ENCODE results near the gene TNIP2.

DNA sequence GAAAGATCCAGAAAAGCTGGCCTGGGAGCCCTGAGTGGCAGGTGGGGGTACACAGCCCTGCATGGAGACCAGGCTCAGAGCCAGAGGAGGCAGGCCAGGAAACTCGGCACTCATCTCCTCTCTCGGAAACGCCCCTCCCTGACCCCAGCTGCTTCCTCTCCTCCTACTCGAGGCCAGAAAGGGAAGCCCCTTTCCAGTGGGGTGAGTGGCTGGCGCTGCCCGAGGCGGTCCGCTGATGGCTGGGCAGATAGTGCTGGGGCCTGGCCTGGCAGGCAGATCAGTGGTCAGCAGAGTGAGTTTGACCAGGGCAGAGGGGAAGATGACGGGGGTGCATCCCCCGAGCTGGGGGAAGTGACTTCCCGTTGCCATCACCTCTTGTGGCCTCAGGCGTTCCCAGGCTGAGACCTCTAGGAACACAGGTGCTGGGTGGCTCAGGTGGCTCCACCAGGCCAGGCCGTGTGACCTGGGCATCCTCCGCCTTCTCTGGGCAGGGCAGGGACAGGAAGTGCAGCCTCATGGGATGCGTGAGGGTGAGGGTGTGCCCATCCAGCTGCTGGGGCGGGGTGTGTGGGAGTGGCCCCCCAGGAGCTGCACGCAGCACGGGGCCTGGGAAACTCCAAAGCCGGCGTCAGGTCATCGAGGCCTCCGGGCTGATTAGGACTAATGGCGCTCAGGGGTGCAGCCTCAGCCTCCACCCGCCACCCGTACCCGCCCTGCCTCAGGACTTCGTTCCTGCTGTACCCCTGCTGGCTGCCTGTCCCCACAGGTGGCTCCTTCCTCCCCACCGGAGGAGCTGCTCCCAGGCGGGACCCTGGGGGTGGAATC is 42.5 kb upstream of the TNIP2 start:
- TF ChIP-seq EZH2phosphoT487 (IDR thresholded peaks at IDR 0.05; ENCODE audit: insufficient read depth, low read depth): no peak
- TF ChIP-seq EZH2 (IDR thresholded peaks at IDR 0.05; ENCODE audit: insufficient read depth, poor library complexity, severe bottlenecking): no peak
